HepG2 (cell line): ENCODE results near the gene FBXW12. TPM values are rescaled to one million over a fixed set of nuclear protein-coding genes. Genes with fewer than 3 reads are reported as not detected.
A peak's percentile ranks its signal among the peaks of the same experiment; 100 is the strongest.

Experiments
- ATF2 ChIP-seq: sonication (generic); formaldehyde crosslinking; IDR thresholded peaks from 2 replicates; pipeline ENCODE4 v1.4.0; 2020; ENCODE audit warnings: missing genetic modification reagents
- ATM ChIP-seq: fragments of 450-650 bp; IDR thresholded peaks from 2 replicates; pipeline ENCODE4 v1.7.1; 2017; ENCODE audit warnings: mild to moderate bottlenecking, borderline replicate concordance
- CEBPG ChIP-seq: IDR thresholded peaks from 2 replicates; pipeline ENCODE4 v1.6.1; 2016
- CHD2 ChIP-seq: IDR thresholded peaks from 2 replicates; pipeline ENCODE4 v1.6.1; 2011; ENCODE audit warnings: low read depth, low read length, improper control_type of control experiment
- CREM ChIP-seq, 2 experiments: sonication (generic) in 1 of 2; formaldehyde crosslinking in 1 of 2; IDR thresholded peaks; 2 replicates each; pipeline versions ENCODE4 v1.4.0 to v1.6.1; 2016 to 2020; ENCODE audit warnings: antibody characterized with exemption in 1 of 2, mild to moderate bottlenecking in 1 of 2, missing genetic modification reagents in 1 of 2
- DMTF1 ChIP-seq: sonication (generic); formaldehyde crosslinking; IDR thresholded peaks from 2 replicates; pipeline ENCODE4 v1.4.0; 2020; ENCODE audit warnings: mild to moderate bottlenecking, missing genetic modification reagents
- ELF1 ChIP-seq: sonication (generic); formaldehyde crosslinking; IDR thresholded peaks from 2 replicates; pipeline ENCODE4 v1.4.0; 2020; ENCODE audit warnings: missing genetic modification reagents
- ELF4 ChIP-seq: sonication (generic); formaldehyde crosslinking; IDR thresholded peaks from 2 replicates; pipeline ENCODE4 v1.5.0; 2020; ENCODE audit warnings: missing genetic modification reagents, mild to moderate bottlenecking, moderate library complexity, borderline replicate concordance
- HOXA5 ChIP-seq: sonication (generic); formaldehyde crosslinking; IDR thresholded peaks from 2 replicates; pipeline ENCODE4 v1.4.0; 2020; ENCODE audit warnings: missing genetic modification reagents
- IRF9 ChIP-seq: sonication (generic); formaldehyde crosslinking; IDR thresholded peaks from 2 replicates; pipeline ENCODE4 v1.8.0; 2022; ENCODE audit warnings: missing genetic modification reagents, mild to moderate bottlenecking, borderline replicate concordance
- KDM4B ChIP-seq: sonication (generic); formaldehyde crosslinking; IDR thresholded peaks from 2 replicates; pipeline ENCODE4 v1.4.0; 2020; ENCODE audit warnings: missing genetic modification reagents
- MIER2 ChIP-seq: IDR thresholded peaks from 2 replicates; pipeline ENCODE4 v1.6.1; 2016; ENCODE audit warnings: missing biosample characterization, missing genetic modification reagents
- MTA1 ChIP-seq: sonication (generic); formaldehyde crosslinking; IDR thresholded peaks from 2 replicates; pipeline ENCODE4 v1.4.0; 2020; ENCODE audit warnings: missing genetic modification reagents, mild to moderate bottlenecking, borderline replicate concordance
- NFATC3 ChIP-seq: sonication (generic); formaldehyde crosslinking; IDR thresholded peaks from 2 replicates; pipeline ENCODE4 v1.5.1; 2020; ENCODE audit warnings: mild to moderate bottlenecking, missing genetic modification reagents
- NR2F6 ChIP-seq, 2 experiments: IDR thresholded peaks; 2 replicates each; pipeline ENCODE4 v1.6.1; 2016; ENCODE audit warnings: antibody characterized with exemption in 1 of 2, mild to moderate bottlenecking in 1 of 2
- POLR2A ChIP-seq, 2 experiments: IDR thresholded peaks; 2 replicates each; pipeline ENCODE4 v1.6.1; 2011; ENCODE audit warnings: low read depth in 2 of 2, low read length in 2 of 2, mild to moderate bottlenecking in 1 of 2, moderate library complexity in 1 of 2; ENCODE audit not compliant: insufficient read depth in 1 of 2
- SCMH1 ChIP-seq: sonication (generic); formaldehyde crosslinking; IDR thresholded peaks from 2 replicates; pipeline ENCODE4 v1.9.0; 2021; ENCODE audit warnings: missing genetic modification reagents, mild to moderate bottlenecking, borderline replicate concordance
- TFDP1 ChIP-seq: IDR thresholded peaks from 2 replicates; pipeline ENCODE4 v1.6.1; 2016; ENCODE audit warnings: missing compliant biosample characterization, missing genetic modification reagents, borderline replicate concordance
- ZGPAT ChIP-seq: IDR thresholded peaks from 2 replicates; pipeline ENCODE4 v1.6.1; 2016; ENCODE audit warnings: mild to moderate bottlenecking
- ZNF207 ChIP-seq: fragments of 450-650 bp; IDR thresholded peaks from 2 replicates; pipeline ENCODE4 v1.6.1; 2016; ENCODE audit warnings: antibody characterized with exemption, borderline replicate concordance
- ZNF224 ChIP-seq: sonication (generic); formaldehyde crosslinking; IDR thresholded peaks from 2 replicates; pipeline ENCODE4 v1.5.0; 2020; ENCODE audit warnings: mild to moderate bottlenecking, missing genetic modification reagents
- ZNF451 ChIP-seq: sonication (generic); formaldehyde crosslinking; IDR thresholded peaks from 2 replicates; pipeline ENCODE4 v1.5.0; 2020; ENCODE audit warnings: mild to moderate bottlenecking, missing genetic modification reagents
- ZNF766 ChIP-seq: sonication (generic); formaldehyde crosslinking; IDR thresholded peaks from 2 replicates; pipeline ENCODE4 v1.5.0; 2020; ENCODE audit warnings: missing genetic modification reagents, borderline replicate concordance
- polyA plus RNA-seq, 8 experiments: library from polyadenylated mRNA; depleted of rRNA in 3 of 8; stranded (reverse) in 7 of 8; unstranded in 1 of 8; fragments of >200 nt; fragmentation: Illumina TruSeq in 4 of 8; extraction: Trizol in 4 of 8; gene quantifications; 2 replicates each; pipeline versions ENCODE4 v1.2.1 to v1.2.3, GENCODE V29; 2011 to 2016; ENCODE audit warnings: low read depth in 4 of 8, missing spikeins in 1 of 8, mixed read lengths in 1 of 8; ENCODE audit not compliant: insufficient read depth in 1 of 8
- total RNA-seq, 5 experiments: library from RNA; depleted of rRNA; stranded (reverse); fragments of >200 nt; fragmentation: Illumina TruSeq; extraction: Trizol; gene quantifications; 2 replicates each; pipeline ENCODE4 v1.2.3, GENCODE V29; 2016; ENCODE audit warnings: low read depth in 1 of 5

FBXW12 gene
- total and polyA plus RNA-seq, 2 of the 13 experiments (the other 11 are each of a cell fraction or from before 2014, with no cell fraction given): not detected

- TF ChIP-seq DMTF1 (CRISPR knock-in tag): no peak
- no peak for TF ChIP-seq ATM
- peak; percentile 79 to 86 for TF ChIP-seq POLR2A (IDR thresholded peaks at IDR 0.05; ENCODE audit: insufficient read depth in 1 of 2, low read depth in 2 of 2, low read length in 2 of 2)
- no peak for TF ChIP-seq ZNF207
- TF ChIP-seq MIER2 (CRISPR knock-in tag): no peak
- peak; percentile 98 for TF ChIP-seq ELF4 (CRISPR knock-in tag)
- no peak; the same call in 1 of the 2 replicates for TF ChIP-seq ZNF224 (CRISPR knock-in tag)
- TF ChIP-seq ZGPAT (CRISPR knock-in tag): peak; percentile 79; the same call in 1 of the 2 replicates
- no peak for TF ChIP-seq CEBPG (CRISPR knock-in tag)
- peak; percentile 86 for TF ChIP-seq NR2F6 (IDR thresholded peaks at IDR 0.05)
- TF ChIP-seq NR2F6 (CRISPR knock-in tag; IDR thresholded peaks at IDR 0.05): peak; percentile 86
- peak; percentile 93 for TF ChIP-seq CREM (IDR thresholded peaks at IDR 0.05)
- TF ChIP-seq CREM (CRISPR knock-in tag; IDR thresholded peaks at IDR 0.05): peak; percentile 33; the same call in 1 of the 2 replicates
- peak; percentile 61; the same call in 1 of the 2 replicates for TF ChIP-seq MTA1 (CRISPR knock-in tag)
- peak; percentile 90 for TF ChIP-seq TFDP1
- peak; percentile 89; the same call in 1 of the 2 replicates for TF ChIP-seq ZNF451 (CRISPR knock-in tag)
- peak; percentile 63; the same call in 1 of the 2 replicates for TF ChIP-seq HOXA5 (CRISPR knock-in tag)
- TF ChIP-seq ZNF766 (CRISPR knock-in tag): no peak
- no peak for TF ChIP-seq NFATC3 (CRISPR knock-in tag)
- TF ChIP-seq IRF9 (CRISPR knock-in tag): peak; percentile 32; the same call in 1 of the 2 replicates
- no peak for TF ChIP-seq SCMH1
- peak; percentile 63; the same call in 1 of the 2 replicates for TF ChIP-seq CHD2
- peak; percentile 98 for TF ChIP-seq ELF1 (CRISPR knock-in tag)
- TF ChIP-seq ATF2 (CRISPR knock-in tag): peak; percentile 80; the same call in 1 of the 2 replicates
- no peak for TF ChIP-seq KDM4B (CRISPR knock-in tag)
These were observed 68.0 kb downstream of the FBXW12 start, which contains the start of the genes CCDC51 and TMA7 (continued) for GRCh38 chr3:48439820-48440589.
